TTC549 (cell line): ENCODE data around the gene MAPRE3.
A peak's percentile ranks its signal among the peaks of the same experiment; 100 is the strongest.

Experiments
- FAIRE-seq: peaks from 2 replicates; lab custom pipeline; 2012; peaks lifted over from hg19 to GRCh38; lab: Jason Lieb, UNC

The MAPRE3 gene

GRCh38 chr2:27042159-27042661 is 71.8 kb downstream of the MAPRE3 start:
- no peak for FAIRE-seq

- FAIRE-seq, result no peak
Measured at GRCh38 chr2:27042985-27043634, 72.7 kb downstream of the MAPRE3 start.

- FAIRE-seq, result no peak
Measured at GRCh38 chr2:27049422-27050280, 79.2 kb downstream of the MAPRE3 start.

- peak; percentile 95 for FAIRE-seq
Measured at GRCh38 chr2:27050281-27050995, 80.0 kb downstream of the MAPRE3 start.

- peak; percentile 20 for FAIRE-seq
Measured at GRCh38 chr2:27050996-27051901, 80.8 kb downstream of the MAPRE3 start, which contains the start of gene AGBL5. AGBL5 (plus strand) TSS chr2:27051668; CDS start chr2:27052959, 1,291 bp downstream.

GRCh38 chr2:27051902-27052645 is 81.6 kb downstream of the MAPRE3 start:
- no peak for FAIRE-seq

- no peak for FAIRE-seq
Measured at GRCh38 chr2:27053321-27053720, 82.9 kb downstream of the MAPRE3 start.

GRCh38 chr2:27053776-27054175 is 83.3 kb downstream of the MAPRE3 start:
- no peak for FAIRE-seq

GRCh38 chr2:27054721-27055120 is 84.3 kb downstream of the MAPRE3 start:
- FAIRE-seq, result no peak

GRCh38 chr2:27057184-27057583 is 86.7 kb downstream of the MAPRE3 start:
- FAIRE-seq, result no peak

GRCh38 chr2:27058210-27058609 is 87.8 kb downstream of the MAPRE3 start:
- no peak for FAIRE-seq

GRCh38 chr2:27059141-27059820 is 88.8 kb downstream of the MAPRE3 start:
- no peak for FAIRE-seq

- FAIRE-seq, result no peak
Measured at GRCh38 chr2:27060323-27060722, 89.9 kb downstream of the MAPRE3 start.

GRCh38 chr2:27065128-27065527 is 94.7 kb downstream of the MAPRE3 start:
- FAIRE-seq, result no peak

GRCh38 chr2:27067385-27067784 is 96.9 kb downstream of the MAPRE3 start:
- no peak for FAIRE-seq

- FAIRE-seq, result no peak
Measured at GRCh38 chr2:27069436-27069835, 99.0 kb downstream of the MAPRE3 start.

- FAIRE-seq, result no peak
Measured at GRCh38 chr2:27069961-27070618, 99.7 kb downstream of the MAPRE3 start.

GRCh38 chr2:27070653-27071276 is 100.3 kb downstream of the MAPRE3 start:
- FAIRE-seq, result no peak

- FAIRE-seq, result no peak
Measured at GRCh38 chr2:27071277-27071989, 101.0 kb downstream of the MAPRE3 start, which contains the start of gene OST4. OST4 (minus strand) TSS chr2:27071654.
